Cardiac fibroblast (primary cell): ENCODE measurements around the gene CACNA2D3.

Experiments used
- DNase-seq, 2 donors: peaks; one replicate each; pipeline versions ENCODE4 v3.0.0 to v3.0.0-alpha.2; 2010; ENCODE audit warnings: low read depth in 2 of 2
- H3K4me3 ChIP-seq, 2 donors: replicated peaks in 1 of 2; 1 replicate in 1 of 2; 2 replicates in 1 of 2; pipeline ENCODE4 v1.5.1; 2011; ENCODE audit warnings: low read depth in 2 of 2, low read length in 2 of 2, mild to moderate bottlenecking in 2 of 2, moderate library complexity in 1 of 2
- TF ChIP-seq, protein P1 (sequence below): IDR thresholded peaks from one replicate; pipeline ENCODE4 v1.5.1; 2011; ENCODE audit warnings: low read depth, mild to moderate bottlenecking, low read length, inconsistent platforms

The CACNA2D3 gene

DNA sequence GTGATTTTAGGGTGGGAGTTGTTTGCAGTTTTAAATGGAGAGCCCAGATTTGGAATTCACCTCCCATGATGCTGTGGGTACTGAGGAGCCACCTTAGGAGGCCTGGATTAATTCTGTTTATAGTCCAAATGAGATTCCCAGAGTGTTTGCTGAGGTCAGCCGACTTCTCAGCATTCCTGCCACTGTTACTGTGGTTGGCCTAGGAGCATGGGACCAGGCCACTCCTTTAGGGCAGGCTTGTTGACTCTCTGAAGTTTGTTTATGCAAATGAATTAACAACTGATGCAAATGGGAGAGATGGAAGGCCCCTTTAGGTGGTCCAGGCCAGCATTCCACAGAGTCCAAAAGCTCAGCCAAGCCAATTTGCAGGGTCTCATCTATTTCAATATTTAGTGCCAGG lies 46.1 kb downstream of the CACNA2D3 start:
- H3K4me3 ChIP-seq = no peak overlapping the region
- TF ChIP-seq, protein P1, sequence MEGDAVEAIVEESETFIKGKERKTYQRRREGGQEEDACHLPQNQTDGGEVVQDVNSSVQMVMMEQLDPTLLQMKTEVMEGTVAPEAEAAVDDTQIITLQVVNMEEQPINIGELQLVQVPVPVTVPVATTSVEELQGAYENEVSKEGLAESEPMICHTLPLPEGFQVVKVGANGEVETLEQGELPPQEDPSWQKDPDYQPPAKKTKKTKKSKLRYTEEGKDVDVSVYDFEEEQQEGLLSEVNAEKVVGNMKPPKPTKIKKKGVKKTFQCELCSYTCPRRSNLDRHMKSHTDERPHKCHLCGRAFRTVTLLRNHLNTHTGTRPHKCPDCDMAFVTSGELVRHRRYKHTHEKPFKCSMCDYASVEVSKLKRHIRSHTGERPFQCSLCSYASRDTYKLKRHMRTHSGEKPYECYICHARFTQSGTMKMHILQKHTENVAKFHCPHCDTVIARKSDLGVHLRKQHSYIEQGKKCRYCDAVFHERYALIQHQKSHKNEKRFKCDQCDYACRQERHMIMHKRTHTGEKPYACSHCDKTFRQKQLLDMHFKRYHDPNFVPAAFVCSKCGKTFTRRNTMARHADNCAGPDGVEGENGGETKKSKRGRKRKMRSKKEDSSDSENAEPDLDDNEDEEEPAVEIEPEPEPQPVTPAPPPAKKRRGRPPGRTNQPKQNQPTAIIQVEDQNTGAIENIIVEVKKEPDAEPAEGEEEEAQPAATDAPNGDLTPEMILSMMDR = no peak
- no peak for DNase-seq

DNA sequence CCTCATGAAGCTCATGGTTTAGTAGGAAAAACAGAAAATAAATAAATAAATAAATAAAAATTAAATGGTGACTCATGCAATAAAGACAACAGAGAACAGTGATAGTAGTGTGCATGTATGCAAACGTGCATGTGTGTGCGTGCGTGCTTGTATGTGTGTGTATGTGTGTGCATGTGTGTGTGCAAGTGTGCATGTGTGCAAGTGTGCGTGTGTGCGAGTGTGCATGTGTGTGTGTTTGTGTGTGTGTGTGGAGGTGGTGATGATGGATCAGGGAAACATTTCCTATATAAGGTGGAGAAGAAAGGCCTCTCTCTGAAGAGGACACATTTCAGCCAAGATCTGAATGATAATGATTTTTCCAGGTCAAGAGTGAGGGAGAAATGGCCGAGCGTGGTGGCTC lies 47.2 kb downstream of the CACNA2D3 start:
- H3K4me3 ChIP-seq = no peak overlapping the region
- no peak for DNase-seq
- TF ChIP-seq, protein P1 = no peak

DNA sequence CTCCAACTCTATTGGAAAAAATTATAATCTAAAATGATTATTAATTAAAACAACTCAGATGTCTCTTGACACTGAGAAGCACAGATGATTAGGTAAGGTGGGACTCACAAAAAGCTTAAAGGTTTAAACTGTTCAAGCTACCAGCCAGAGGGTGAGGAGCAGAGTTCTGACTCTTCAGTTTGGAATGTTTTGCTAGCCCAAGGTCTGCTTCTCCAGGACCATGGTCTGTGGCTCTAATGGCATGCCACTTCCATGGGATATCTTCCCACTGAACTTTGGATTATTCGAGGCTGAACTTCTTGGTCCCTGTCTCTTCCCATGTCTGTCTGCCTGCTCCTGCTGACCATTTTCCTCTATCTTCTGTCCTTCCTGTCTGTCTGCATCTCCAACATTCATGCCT lies 49.2 kb downstream of the CACNA2D3 start:
- no peak overlapping the region for H3K4me3 ChIP-seq
- no peak for DNase-seq
- TF ChIP-seq, protein P1 = no peak

DNA sequence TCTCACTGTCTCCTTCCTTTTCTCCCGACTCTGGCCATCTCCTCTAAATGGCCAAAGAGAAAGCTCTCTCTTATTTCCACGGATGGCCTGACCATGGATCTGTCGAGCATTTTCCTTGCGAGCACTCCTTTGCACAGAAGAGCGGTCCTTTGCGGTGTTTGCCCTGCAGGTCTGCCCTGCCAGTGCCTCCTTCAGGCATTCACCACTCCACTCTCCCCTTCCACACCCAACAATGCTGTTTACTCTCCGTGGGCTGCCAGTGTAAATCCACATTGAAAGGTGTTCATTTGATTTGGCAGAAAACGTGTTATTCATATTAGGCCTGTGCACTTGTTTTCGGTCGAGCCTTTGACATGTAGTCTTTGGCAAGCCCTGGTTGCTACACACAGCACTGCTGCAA lies 49.6 kb downstream of the CACNA2D3 start:
- TF ChIP-seq, protein P1 = no peak
- no peak for DNase-seq
- H3K4me3 ChIP-seq = no peak overlapping the region

DNA sequence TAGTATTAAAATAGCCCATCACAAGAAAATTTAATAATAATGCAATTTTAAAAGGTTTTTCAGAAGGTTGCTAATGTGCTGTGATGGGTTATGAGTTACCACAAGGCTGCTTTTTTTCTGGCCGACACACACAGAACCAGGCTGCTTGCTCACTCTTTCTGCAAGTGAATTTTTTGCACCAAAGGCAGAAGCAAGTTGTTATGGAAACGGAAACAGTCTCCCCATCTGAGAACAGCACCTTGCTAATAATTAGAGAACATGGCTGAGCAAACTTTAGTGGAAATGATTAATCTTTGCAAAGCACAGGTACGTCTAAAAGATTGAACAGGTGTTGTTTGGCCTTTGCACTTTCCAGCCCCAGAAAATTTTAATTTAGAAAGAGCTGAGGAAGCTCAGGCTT lies 51.0 kb downstream of the CACNA2D3 start:
- no peak overlapping the region for H3K4me3 ChIP-seq
- TF ChIP-seq, protein P1 = no peak
- no peak for DNase-seq

DNA sequence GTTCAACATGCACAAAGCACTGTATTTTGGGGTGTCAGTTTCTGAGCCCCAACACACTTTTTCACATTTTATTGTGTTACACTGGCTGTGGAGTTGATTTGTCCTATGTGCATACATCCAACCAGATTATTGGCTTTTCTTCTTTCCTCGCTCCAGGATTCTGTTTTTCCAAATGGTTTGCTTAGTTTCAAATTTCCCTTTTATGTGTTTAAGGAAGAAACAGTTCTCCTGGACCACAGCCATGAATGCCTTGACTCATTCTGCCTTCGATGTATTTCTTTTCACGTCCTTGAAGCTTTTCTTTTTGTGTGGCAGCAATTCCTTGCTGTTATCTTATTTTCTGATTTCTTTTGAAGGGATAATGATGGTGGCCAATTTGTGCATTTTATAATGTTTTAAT lies 53.8 kb downstream of the CACNA2D3 start:
- no peak overlapping the region for H3K4me3 ChIP-seq
- TF ChIP-seq, protein P1 = no peak
- peak in 1 of 2 donors; percentile 29 for DNase-seq

DNA sequence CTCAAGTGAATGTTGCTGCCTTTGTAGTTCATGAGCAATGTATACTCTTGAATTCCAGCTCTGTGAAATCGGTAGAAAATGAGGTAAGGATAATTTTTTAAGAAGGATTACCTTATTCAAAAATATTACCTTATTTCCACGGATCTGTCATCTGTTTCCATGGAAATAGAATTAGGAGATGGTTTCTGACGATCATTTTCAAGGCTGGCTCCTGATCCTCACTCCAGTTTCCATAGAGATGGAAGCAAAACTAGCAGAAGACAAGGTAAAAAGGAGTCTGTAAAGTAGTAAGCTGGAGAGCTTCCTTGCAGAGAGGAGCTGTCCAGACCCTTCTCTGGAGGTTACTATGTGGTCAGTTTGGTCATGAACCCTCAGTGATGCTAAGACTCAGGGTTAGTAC lies 55.5 kb downstream of the CACNA2D3 start:
- TF ChIP-seq, protein P1 = no peak
- H3K4me3 ChIP-seq = no peak overlapping the region
- no peak for DNase-seq
